ENCODE data around the gene PAM. TPM values are rescaled to one million over a fixed set of nuclear protein-coding genes. Genes with fewer than 3 reads are reported as not detected.

Gene PAM
- polyA plus RNA-seq, 1 donor (not counting 4 experiments of a cell fraction or from before 2014, with no cell fraction given) = 149 TPM

- dilution Hi-C loops (cut with MboI; ENCODE audit: extremely low pct_ligation_motif_present, low sequenced_read_pairs) = no loop called here
- Histone ChIP-seq H3K9me3 (ENCODE audit: control insufficient read depth, low read depth, low read length) (no peaks in the 10 kb centered on the region), H4K20me1 (ENCODE audit: control insufficient read depth, extremely low read depth, insufficient read depth, low read length) (peaks cover 3% of the 10 kb centered on the region), H3K79me2 (ENCODE audit: control insufficient read depth, insufficient read depth, low read length) (peaks cover 12% of the 10 kb centered on the region), H3K4me2 (ENCODE audit: control insufficient read depth, extremely low read depth, insufficient read depth, low read depth, low read length) (no peak overlapping the region), H3K36me3 (ENCODE audit: control insufficient read depth in 2 of 2, extremely low read depth in 1 of 2, insufficient read depth in 2 of 2, low read length in 2 of 2) (peaks cover 0 to 3% of the 10 kb centered on the region in 2 experiments), H3K4me3 (ENCODE audit: control insufficient read depth in 2 of 3, extremely low read depth in 1 of 3, insufficient read depth in 2 of 3, low read depth in 1 of 3, low read length in 3 of 3) (no peak overlapping the region), H3K9ac (ENCODE audit: control insufficient read depth, extremely low read depth, insufficient read depth, low read length) (no peak overlapping the region), H2AFZ (ENCODE audit: control insufficient read depth, low read length) (no peak overlapping the region), H3K27ac (ENCODE audit: control insufficient read depth, insufficient read depth, low read length) (no peak overlapping the region), H3K9me1 (ENCODE audit: control insufficient read depth, extremely low read depth, insufficient read depth, low read length) (peaks cover 3% of the 10 kb centered on the region), H3K27me3 (ENCODE audit: control insufficient read depth, extremely low read depth, insufficient read depth, low read length) (no peaks in the 10 kb centered on the region), H3K4me1 (ENCODE audit: control insufficient read depth, extremely low read depth, insufficient read depth, low read length) (peaks cover 3% of the 10 kb centered on the region)
- FAIRE-seq (no peak), DNase-seq (ENCODE audit: low read depth, low spot score) (no peak)
- no peak for TF ChIP-seq EZH2 (IDR thresholded peaks at IDR 0.05; ENCODE audit: low read length)
- no peak for TF ChIP-seq CTCF (optimal IDR thresholded peaks at IDR 0.05 in 1 of 3, IDR thresholded peaks at IDR 0.05 in 1 of 3, conservative IDR thresholded peaks at IDR 0.05 in 1 of 3; ENCODE audit: extremely low read depth in 1 of 3, insufficient read depth in 2 of 3, low read length in 3 of 3)
These were observed 43.9 kb downstream of the PAM start for GRCh38 chr5:102799017-102799416.

DNA sequence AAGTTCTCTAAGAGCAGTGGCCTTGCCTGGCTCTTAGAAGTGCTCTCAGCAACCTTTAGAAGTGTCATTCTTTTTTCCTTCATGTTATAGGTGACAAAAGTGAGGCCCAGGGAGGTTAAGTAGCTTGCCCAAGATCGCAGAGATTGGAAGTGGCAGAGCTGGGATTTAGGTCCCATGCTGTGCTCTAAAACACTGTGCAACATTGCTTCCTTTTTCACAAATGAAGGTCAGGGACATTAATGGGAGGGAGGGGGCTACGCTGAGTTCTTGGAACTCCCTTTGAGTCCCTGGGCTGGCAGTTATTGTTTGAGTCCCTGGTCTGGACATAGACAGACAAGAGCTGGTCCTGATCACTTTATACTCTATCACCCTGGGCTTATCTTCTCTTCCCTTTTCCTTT, 45.3 kb downstream of the PAM start:
- peaks cover 0 to 3% of the 10 kb centered on the region in 2 experiments for H3K36me3 ChIP-seq (ENCODE audit: control insufficient read depth in 2 of 2, extremely low read depth in 1 of 2, insufficient read depth in 2 of 2, low read length in 2 of 2)
- peaks cover 13% of the 10 kb centered on the region for H3K79me2 ChIP-seq (ENCODE audit: control insufficient read depth, insufficient read depth, low read length)
- FAIRE-seq (no peak), DNase-seq (ENCODE audit: low read depth, low spot score) (no peak)
- no peaks in the 10 kb centered on the region for H3K9me3 ChIP-seq (ENCODE audit: control insufficient read depth, low read depth, low read length)
- no peak overlapping the region for H3K9ac ChIP-seq (ENCODE audit: control insufficient read depth, extremely low read depth, insufficient read depth, low read length)
- no peak overlapping the region for H2AFZ ChIP-seq (ENCODE audit: control insufficient read depth, low read length)
- no peak for TF ChIP-seq EZH2 (IDR thresholded peaks at IDR 0.05; ENCODE audit: low read length)
- TF ChIP-seq CTCF (optimal IDR thresholded peaks at IDR 0.05 in 1 of 3, IDR thresholded peaks at IDR 0.05 in 1 of 3, conservative IDR thresholded peaks at IDR 0.05 in 1 of 3; ENCODE audit: extremely low read depth in 1 of 3, insufficient read depth in 2 of 3, low read length in 3 of 3) = no peak
- H3K27ac ChIP-seq (ENCODE audit: control insufficient read depth, insufficient read depth, low read length) = no peak overlapping the region
- dilution Hi-C loops (cut with MboI; ENCODE audit: extremely low pct_ligation_motif_present, low sequenced_read_pairs) = no loop called here
- H3K4me3 ChIP-seq (ENCODE audit: control insufficient read depth in 2 of 3, extremely low read depth in 1 of 3, insufficient read depth in 2 of 3, low read depth in 1 of 3, low read length in 3 of 3) = no peak overlapping the region
- H3K4me2 ChIP-seq (ENCODE audit: control insufficient read depth, extremely low read depth, insufficient read depth, low read depth, low read length) = no peak overlapping the region
- no peaks in the 10 kb centered on the region for H3K27me3 ChIP-seq (ENCODE audit: control insufficient read depth, extremely low read depth, insufficient read depth, low read length)
- no peaks in the 10 kb centered on the region for H3K4me1 ChIP-seq (ENCODE audit: control insufficient read depth, extremely low read depth, insufficient read depth, low read length)
- no peaks in the 10 kb centered on the region for H4K20me1 ChIP-seq (ENCODE audit: control insufficient read depth, extremely low read depth, insufficient read depth, low read length)
- H3K9me1 ChIP-seq (ENCODE audit: control insufficient read depth, extremely low read depth, insufficient read depth, low read length) = no peaks in the 10 kb centered on the region
